SK-N-MC (cell line): ENCODE data around the gene CNOT6L.

Experiments
- DNase-seq: peaks from one replicate; pipeline ENCODE4 v3.0.0-alpha.2; 2011; ENCODE audit warnings: low read depth, low spot score
- H3K27ac ChIP-seq: fragments of 200-600 bp; sonication (generic); 2 replicates; pipeline ENCODE4 v1.5.1; 2016; ENCODE audit warnings: mixed run types
- H3K36me3 ChIP-seq: fragments of 200-600 bp; sonication (generic); 2 replicates; pipeline ENCODE4 v1.6.1; 2017; ENCODE audit warnings: antibody characterized with exemption, low read length, mixed read lengths; ENCODE audit not compliant: insufficient read depth
- H3K4me3 ChIP-seq: fragments of 200-600 bp; sonication (generic); 2 replicates; pipeline ENCODE4 v1.5.1; 2016
- H3K9ac ChIP-seq: fragments of 200-600 bp; sonication (generic); 2 replicates; pipeline ENCODE4 v1.8.0; 2017; ENCODE audit warnings: mixed run types, mixed read lengths; ENCODE audit not compliant: insufficient read length
- H3K9me3 ChIP-seq: fragments of 200-600 bp; sonication (generic); 2 replicates; pipeline ENCODE4 v1.6.1; 2017; ENCODE audit warnings: low read depth, mild to moderate bottlenecking, antibody characterized with exemption, low read length, moderate library complexity, mixed read lengths
- EZH2 ChIP-seq: fragments of 200-600 bp; sonication (generic); IDR thresholded peaks from one replicate; pipeline ENCODE4 v1.6.1; 2017; ENCODE audit warnings: antibody characterized with exemption
- FOXP2 ChIP-seq: optimal IDR thresholded peaks from 2 replicates; pipeline ENCODE3; 2011; ENCODE audit warnings: mild to moderate bottlenecking, moderate library complexity; ENCODE audit not compliant: insufficient read depth; ENCODE audit errors: extremely low read length, control extremely low read depth
- POLR2AphosphoS5 ChIP-seq: IDR thresholded peaks from 2 replicates; pipeline ENCODE4 v1.6.1; 2012; ENCODE audit warnings: mild to moderate bottlenecking, low read depth, low read length, borderline replicate concordance

The CNOT6L gene

DNA sequence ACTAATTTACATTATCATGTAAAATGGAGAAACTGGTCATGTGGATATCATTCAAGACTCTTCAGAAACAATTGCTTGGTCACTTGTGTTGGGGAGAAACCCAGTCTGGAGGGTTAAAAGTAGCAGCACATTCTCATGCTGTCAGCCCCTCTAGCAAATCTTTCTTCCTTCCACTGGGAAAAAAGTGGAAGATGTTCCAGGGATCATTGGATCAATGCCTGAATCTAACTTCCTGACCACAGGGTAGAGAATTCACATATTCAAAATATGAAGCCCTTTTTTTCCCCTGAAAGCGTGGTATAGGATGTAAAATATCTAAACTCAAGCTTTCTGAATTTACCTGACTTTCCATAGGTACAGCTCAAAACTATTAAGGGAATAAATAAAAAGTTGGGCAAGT is 115.5 kb downstream of the CNOT6L start:
- no peak overlapping the region for H3K4me3 ChIP-seq
- TF ChIP-seq EZH2 (no peak), FOXP2 (no peak), POLR2AphosphoS5 (no peak)
- H3K9ac ChIP-seq: no peak overlapping the region
- H3K36me3 ChIP-seq: no peaks in the 10 kb centered on the region
- no peaks in the 10 kb centered on the region for H3K9me3 ChIP-seq
- no peak overlapping the region for H3K27ac ChIP-seq
- DNase-seq: no peak

- TF ChIP-seq POLR2AphosphoS5 (no peak), EZH2 (no peak), FOXP2 (no peak)
- no peak overlapping the region for H3K9ac ChIP-seq
- DNase-seq: no peak
- no peaks in the 10 kb centered on the region for H3K36me3 ChIP-seq
- no peaks in the 10 kb centered on the region for H3K9me3 ChIP-seq
- H3K4me3 ChIP-seq: no peak overlapping the region
- no peak overlapping the region for H3K27ac ChIP-seq
Observed at GRCh38 chr4:77701121-77701520, 118.0 kb downstream of the CNOT6L start.

- no peak overlapping the region for H3K27ac ChIP-seq
- no peak overlapping the region for H3K4me3 ChIP-seq
- DNase-seq: no peak
- TF ChIP-seq EZH2 (no peak), POLR2AphosphoS5 (no peak), FOXP2 (no peak)
- no peak overlapping the region for H3K9ac ChIP-seq
- H3K36me3 ChIP-seq: no peaks in the 10 kb centered on the region
- H3K9me3 ChIP-seq: no peaks in the 10 kb centered on the region
Observed at GRCh38 chr4:77699731-77700210, 119.4 kb downstream of the CNOT6L start.

GRCh38 chr4:77697860-77698590 is 121.1 kb downstream of the CNOT6L start:
- H3K36me3 ChIP-seq: no peaks in the 10 kb centered on the region
- no peak for TF ChIP-seq POLR2AphosphoS5
- no peaks in the 10 kb centered on the region for H3K9me3 ChIP-seq
- no peak overlapping the region for H3K27ac ChIP-seq
- H3K9ac ChIP-seq: no peak overlapping the region
- DNase-seq: no peak
- no peak overlapping the region for H3K4me3 ChIP-seq

DNA sequence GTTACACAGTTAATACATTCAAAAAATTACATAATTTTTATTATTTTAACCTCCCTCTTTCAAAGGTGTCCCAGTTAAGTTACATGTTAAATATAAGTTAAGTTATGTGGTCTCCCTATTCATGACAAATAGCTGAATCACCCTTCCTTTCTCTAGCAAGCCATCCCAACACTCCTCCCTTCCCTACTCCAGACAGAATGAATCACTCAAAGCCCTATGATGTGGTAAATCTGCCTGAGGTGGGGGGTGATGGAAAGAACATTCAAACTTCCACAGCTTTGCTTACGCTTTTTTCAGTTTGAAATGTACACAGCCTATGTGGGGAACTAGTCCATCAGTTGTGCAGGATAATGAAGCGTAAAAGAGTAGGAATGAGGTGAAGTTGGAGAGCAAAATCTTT is 123.4 kb downstream of the CNOT6L start:
- no peak for DNase-seq
- no peaks in the 10 kb centered on the region for H3K36me3 ChIP-seq
- no peak overlapping the region for H3K4me3 ChIP-seq
- H3K9me3 ChIP-seq: no peaks in the 10 kb centered on the region
- H3K9ac ChIP-seq: no peak overlapping the region
- no peak overlapping the region for H3K27ac ChIP-seq
- TF ChIP-seq EZH2 (no peak), POLR2AphosphoS5 (no peak)

- H3K9me3 ChIP-seq: no peaks in the 10 kb centered on the region
- DNase-seq: no peak
- no peak overlapping the region for H3K4me3 ChIP-seq
- TF ChIP-seq FOXP2: no peak
- TF ChIP-seq POLR2AphosphoS5: no peak
- no peak for TF ChIP-seq EZH2
- H3K9ac ChIP-seq: no peak overlapping the region
- no peaks in the 10 kb centered on the region for H3K36me3 ChIP-seq
- no peak overlapping the region for H3K27ac ChIP-seq
Observed at GRCh38 chr4:77692847-77693432, 126.2 kb downstream of the CNOT6L start.

DNA sequence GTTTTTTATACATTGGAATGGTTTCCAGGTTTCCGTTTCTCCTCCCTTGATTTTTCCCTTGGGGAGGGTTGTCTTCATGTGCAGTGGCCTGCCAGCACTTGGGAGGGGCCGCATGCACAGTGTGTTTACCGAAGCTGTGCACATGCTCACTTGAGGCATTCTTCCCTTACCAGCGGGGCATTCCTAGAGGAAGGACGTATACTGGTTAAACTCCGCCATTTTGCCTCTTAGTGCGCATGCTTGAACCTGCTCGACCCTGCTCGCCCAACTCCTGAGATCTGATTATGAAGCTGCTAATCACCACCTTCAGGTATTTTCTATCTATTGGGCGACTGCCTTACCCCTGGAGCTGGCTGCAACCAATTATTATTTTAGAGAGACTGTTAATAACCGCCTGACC is 137.4 kb downstream of the CNOT6L start:
- Histone ChIP-seq H3K9ac (no peak overlapping the region), H3K9me3 (no peaks in the 10 kb centered on the region), H3K4me3 (no peak overlapping the region), H3K36me3 (no peaks in the 10 kb centered on the region), H3K27ac (no peak overlapping the region)
- no peak for DNase-seq
- no peak for TF ChIP-seq EZH2
- no peak for TF ChIP-seq POLR2AphosphoS5
- TF ChIP-seq FOXP2: no peak

DNA sequence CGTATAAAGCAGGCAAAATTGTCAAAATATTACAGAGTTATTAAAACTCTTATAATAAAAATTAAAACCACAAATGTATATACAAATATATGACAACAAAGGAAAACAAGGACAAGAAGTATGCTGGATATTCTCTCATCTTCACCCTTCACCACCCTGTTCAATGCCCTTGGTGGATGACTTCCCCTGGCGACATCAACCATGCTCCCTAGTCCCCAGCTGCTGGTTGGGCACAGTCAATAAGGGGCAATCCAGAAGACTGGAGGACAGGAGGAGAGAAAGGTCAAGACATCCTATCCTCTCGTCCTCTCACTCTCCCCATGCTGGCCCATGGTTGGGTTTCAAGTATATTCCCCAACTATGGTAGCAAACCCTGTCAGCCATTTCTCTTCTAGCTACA is 142.3 kb downstream of the CNOT6L start:
- H3K27ac ChIP-seq: no peak overlapping the region
- H3K4me3 ChIP-seq: no peak overlapping the region
- DNase-seq: no peak
- no peaks in the 10 kb centered on the region for H3K36me3 ChIP-seq
- no peak for TF ChIP-seq EZH2
- TF ChIP-seq FOXP2: no peak
- TF ChIP-seq POLR2AphosphoS5: no peak
- H3K9ac ChIP-seq: no peak overlapping the region
- H3K9me3 ChIP-seq: no peaks in the 10 kb centered on the region

- no peak overlapping the region for H3K4me3 ChIP-seq
- no peak for TF ChIP-seq EZH2
- TF ChIP-seq FOXP2: no peak
- TF ChIP-seq POLR2AphosphoS5: no peak
Observed at GRCh38 chr4:77671051-77671450, 148.1 kb downstream of the CNOT6L start.

More at GRCh38 chr4:77671051-77671450, 148.1 kb downstream of the CNOT6L start:
- no peak overlapping the region for H3K27ac ChIP-seq
- DNase-seq: no peak
- no peak overlapping the region for H3K9ac ChIP-seq
- H3K9me3 ChIP-seq: no peaks in the 10 kb centered on the region
- no peaks in the 10 kb centered on the region for H3K36me3 ChIP-seq
